Measurements from ENCODE around the gene CBLN3. TPM values are rescaled to one million over a fixed set of nuclear protein-coding genes. Genes with fewer than 3 reads are reported as not detected.

CBLN3 gene
- total RNA-seq, 2 experiments from 2014 or later, result 1.6 to 1.7 TPM

GRCh38 chr14:24440606-24441399, 11.3 kb upstream of the CBLN3 start:
- intact Hi-C loops (cut with DNase I, micrococcal nuclease), result loop anchor here in 1 of 2 experiments (5.0 to 10.0 kb wide), 3 partner anchors 209 to 1136 kb away; partner anchors contain the start of genes AP1G2, BCL2L2, GMPR2 and NEDD8
- Histone ChIP-seq H3K4me3 (ENCODE audit: low read length) (no peak overlapping the region), H3K27me3 (ENCODE audit: control insufficient read depth in 1 of 2, insufficient read depth in 2 of 2, low read length in 2 of 2) (no peaks in the 10 kb centered on the region), H3K27ac (ENCODE audit: low read depth in 1 of 2, low read length in 2 of 2) (peak overlapping the region in 1 of 2 donors; percentile 99), H3K4me1 (ENCODE audit: insufficient read depth, low read length) (peaks cover 46% of the 10 kb centered on the region), H3K36me3 (ENCODE audit: insufficient read depth, low read length) (peaks cover 58% of the 10 kb centered on the region), H3K9me3 (ENCODE audit: control insufficient read depth in 1 of 2, insufficient read depth in 1 of 2, low read length in 2 of 2) (no peaks in the 10 kb centered on the region)
- Mint-ChIP-seq H3K9me3 (no peaks in the 10 kb centered on the region), H3K4me3 (peak overlapping the region; percentile 88), H3K27me3 (no peaks in the 10 kb centered on the region), H3K4me1 (ENCODE audit: low read depth) (peaks cover 69% of the 10 kb centered on the region), H3K27ac (peak overlapping the region; percentile 90), H3K36me3 (ENCODE audit: low read depth) (peaks cover 70% of the 10 kb centered on the region)
- DNase-seq (no peak), ATAC-seq (ENCODE audit: poor library complexity) (no peak)
- CTCF ChIA-PET, result interaction anchor here (1.3 to 2.3 kb wide), 3 partner anchors 9 to 199 kb away, joined by 4 to 21 read pairs (median 6); partner anchors contain the start of genes CBLN3, KHNYN and TINF2
- POLR2A ChIA-PET, result interaction anchor here (1.6 to 4.9 kb wide), 4 partner anchors 10 to 1119 kb away, joined by 5 to 116 read pairs (median 16); partner anchors contain the start of genes ADCY4, CBLN3, KHNYN and PABPN1
- TF ChIP-seq CTCF (IDR thresholded peaks at IDR 0.05), result no peak

GRCh38 chr14:24439830-24440605, 10.6 kb upstream of the CBLN3 start:
- ChIA-PET CTCF (interaction anchor here (1.1 kb wide), 1 partner anchor 107 kb away, joined by 3 read pairs; no protein-coding TSS in a partner anchor), POLR2A (interaction anchor here (1.6 to 4.9 kb wide), 2 partner anchors 10 to 107 kb away, joined by 6 to 116 read pairs; partner anchors contain the start of genes CBLN3 and KHNYN)
- Mint-ChIP-seq H3K4me3 (peak overlapping the region; percentile 82), H3K36me3 (ENCODE audit: low read depth) (peaks cover 77% of the 10 kb centered on the region), H3K9me3 (no peaks in the 10 kb centered on the region), H3K27ac (peak overlapping the region; percentile 26), H3K4me1 (ENCODE audit: low read depth) (peaks cover 77% of the 10 kb centered on the region), H3K27me3 (no peaks in the 10 kb centered on the region)
- Histone ChIP-seq H3K27me3 (ENCODE audit: control insufficient read depth in 1 of 2, insufficient read depth in 2 of 2, low read length in 2 of 2) (no peaks in the 10 kb centered on the region), H3K4me3 (ENCODE audit: low read length) (no peak overlapping the region), H3K4me1 (ENCODE audit: insufficient read depth, low read length) (peaks cover 46% of the 10 kb centered on the region), H3K36me3 (ENCODE audit: insufficient read depth, low read length) (peaks cover 63% of the 10 kb centered on the region), H3K9me3 (ENCODE audit: control insufficient read depth in 1 of 2, insufficient read depth in 1 of 2, low read length in 2 of 2) (no peaks in the 10 kb centered on the region), H3K27ac (ENCODE audit: low read depth in 1 of 2, low read length in 2 of 2) (no peak overlapping the region)
- TF ChIP-seq CTCF (IDR thresholded peaks at IDR 0.05), result no peak
- intact Hi-C loops (cut with DNase I, micrococcal nuclease), result loop anchor here in 1 of 2 experiments (5.0 to 10.0 kb wide), 4 partner anchors 208 to 1135 kb away; partner anchors contain the start of genes AP1G2, BCL2L2, DCAF11 and GMPR2
- no peak for ATAC-seq (ENCODE audit: poor library complexity)
- peak in 1 of 14 experiments; percentile 25 for DNase-seq

- H3K4me3 Mint-ChIP-seq, result peak overlapping the region; percentile 82
- intact Hi-C loops (cut with DNase I, micrococcal nuclease), result loop anchor here in 1 of 2 experiments (10.0 kb wide), 1 partner anchor 324 kb away; the partner anchor contains the start of genes DCAF11 and NRL
- H3K9me3 Mint-ChIP-seq, result no peaks in the 10 kb centered on the region
- H3K36me3 Mint-ChIP-seq (ENCODE audit: low read depth), result peaks cover 85% of the 10 kb centered on the region
- no peak for TF ChIP-seq CTCF (IDR thresholded peaks at IDR 0.05)
- Histone ChIP-seq H3K4me1 (ENCODE audit: insufficient read depth, low read length) (peaks cover 46% of the 10 kb centered on the region), H3K4me3 (ENCODE audit: low read length) (no peak overlapping the region), H3K9me3 (ENCODE audit: control insufficient read depth in 1 of 2, insufficient read depth in 1 of 2, low read length in 2 of 2) (no peaks in the 10 kb centered on the region), H3K27me3 (ENCODE audit: control insufficient read depth in 1 of 2, insufficient read depth in 2 of 2, low read length in 2 of 2) (no peaks in the 10 kb centered on the region), H3K36me3 (ENCODE audit: insufficient read depth, low read length) (peaks cover 69% of the 10 kb centered on the region), H3K27ac (ENCODE audit: low read depth in 1 of 2, low read length in 2 of 2) (no peak overlapping the region)
- peaks cover 82% of the 10 kb centered on the region for H3K4me1 Mint-ChIP-seq (ENCODE audit: low read depth)
- ChIA-PET CTCF (interaction anchor here (1.1 kb wide), 1 partner anchor 106 kb away, joined by 3 read pairs; no protein-coding TSS in a partner anchor), POLR2A (interaction anchor here (0.7 to 4.9 kb wide), 4 partner anchors 9 to 127 kb away, joined by 3 to 116 read pairs (median 4); partner anchors contain the start of genes CBLN3 and KHNYN)
- ATAC-seq (ENCODE audit: poor library complexity) (no peak), DNase-seq (no peak)
- no peaks in the 10 kb centered on the region for H3K27me3 Mint-ChIP-seq
- H3K27ac Mint-ChIP-seq, result peak overlapping the region; percentile 26
Measured at GRCh38 chr14:24439257-24439656, 9.8 kb upstream of the CBLN3 start.
